C4-2B (cell line): ENCODE results near the gene REV1.

Experiments
- H3K27ac ChIP-seq: fragments of 450-650 bp; 2 replicates; pipeline ENCODE4 v1.5.1; 2017
- ZFX ChIP-seq: fragments of 450-650 bp; IDR thresholded peaks from 2 replicates; pipeline ENCODE4 v1.6.1; 2017
- TF ChIP-seq, protein P1 (sequence below): fragments of 450-650 bp; conservative IDR thresholded peaks from 2 replicates; pipeline ENCODE4 v1.5.1; 2017; ENCODE audit warnings: mild to moderate bottlenecking

The REV1 gene

DNA sequence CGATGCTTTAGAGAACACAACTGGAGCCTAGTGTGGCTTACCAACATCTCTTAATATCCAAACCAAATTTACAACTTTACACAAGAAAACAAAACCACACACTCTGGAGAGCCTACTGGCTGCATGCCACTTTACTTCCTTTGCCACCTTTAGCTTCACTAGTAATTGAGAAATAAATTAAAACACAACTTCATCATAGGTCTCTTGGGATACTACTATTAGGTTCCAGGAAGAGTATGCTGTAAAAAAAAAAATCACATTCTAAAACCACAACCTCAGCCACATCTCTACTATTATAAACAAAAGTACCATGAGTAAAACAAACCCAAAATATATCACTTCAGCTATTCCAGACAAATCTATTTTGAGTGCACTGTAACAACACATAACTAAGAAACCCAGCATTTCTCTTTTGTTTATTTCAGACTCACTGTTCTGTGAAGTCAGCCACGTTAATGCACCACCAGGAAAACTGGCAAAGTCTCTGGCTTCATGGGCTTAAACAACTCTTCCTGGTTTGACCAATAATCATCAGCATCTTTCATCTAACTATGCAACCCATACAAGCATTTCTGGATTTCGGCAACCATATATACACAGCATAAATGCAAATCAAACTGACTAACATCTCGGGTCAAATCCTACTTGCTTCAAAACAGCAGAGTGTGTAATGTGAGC is 59.1 kb downstream of the REV1 start:
- no peak for TF ChIP-seq ZFX
- TF ChIP-seq, protein P1, sequence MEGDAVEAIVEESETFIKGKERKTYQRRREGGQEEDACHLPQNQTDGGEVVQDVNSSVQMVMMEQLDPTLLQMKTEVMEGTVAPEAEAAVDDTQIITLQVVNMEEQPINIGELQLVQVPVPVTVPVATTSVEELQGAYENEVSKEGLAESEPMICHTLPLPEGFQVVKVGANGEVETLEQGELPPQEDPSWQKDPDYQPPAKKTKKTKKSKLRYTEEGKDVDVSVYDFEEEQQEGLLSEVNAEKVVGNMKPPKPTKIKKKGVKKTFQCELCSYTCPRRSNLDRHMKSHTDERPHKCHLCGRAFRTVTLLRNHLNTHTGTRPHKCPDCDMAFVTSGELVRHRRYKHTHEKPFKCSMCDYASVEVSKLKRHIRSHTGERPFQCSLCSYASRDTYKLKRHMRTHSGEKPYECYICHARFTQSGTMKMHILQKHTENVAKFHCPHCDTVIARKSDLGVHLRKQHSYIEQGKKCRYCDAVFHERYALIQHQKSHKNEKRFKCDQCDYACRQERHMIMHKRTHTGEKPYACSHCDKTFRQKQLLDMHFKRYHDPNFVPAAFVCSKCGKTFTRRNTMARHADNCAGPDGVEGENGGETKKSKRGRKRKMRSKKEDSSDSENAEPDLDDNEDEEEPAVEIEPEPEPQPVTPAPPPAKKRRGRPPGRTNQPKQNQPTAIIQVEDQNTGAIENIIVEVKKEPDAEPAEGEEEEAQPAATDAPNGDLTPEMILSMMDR, result no peak
- H3K27ac ChIP-seq, result no peak overlapping the region

GRCh38 chr2:99425022-99425421 is 64.8 kb downstream of the REV1 start:
- TF ChIP-seq, protein P1, result no peak
- TF ChIP-seq ZFX, result no peak
- H3K27ac ChIP-seq, result no peak overlapping the region

GRCh38 chr2:99424371-99424770 is 65.4 kb downstream of the REV1 start:
- no peak for TF ChIP-seq ZFX
- TF ChIP-seq, protein P1, result no peak

DNA sequence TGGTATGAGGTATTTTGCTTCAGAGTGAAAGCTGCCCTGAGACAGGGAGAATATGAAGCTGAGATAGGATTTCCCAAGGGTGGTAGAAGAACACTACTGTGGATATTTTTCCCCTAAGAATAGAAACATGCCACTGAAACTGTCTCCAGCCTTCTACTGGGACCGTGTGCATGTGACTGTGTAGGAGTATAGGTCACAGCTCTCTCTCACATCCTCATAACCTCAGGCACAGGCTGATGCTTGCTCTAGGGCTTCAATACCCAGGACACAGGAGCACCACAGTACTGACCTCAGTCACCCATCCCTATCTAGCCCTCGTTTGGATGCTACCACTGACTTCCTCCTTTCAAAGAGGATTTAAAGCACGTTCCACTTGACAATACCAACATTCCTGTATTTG is 67.2 kb downstream of the REV1 start:
- TF ChIP-seq, protein P1, result no peak
- no peak for TF ChIP-seq ZFX
- H3K27ac ChIP-seq, result no peak overlapping the region

More at GRCh38 chr2:99424371-99424770, 65.4 kb downstream of the REV1 start:
- H3K27ac ChIP-seq, result no peak overlapping the region

DNA sequence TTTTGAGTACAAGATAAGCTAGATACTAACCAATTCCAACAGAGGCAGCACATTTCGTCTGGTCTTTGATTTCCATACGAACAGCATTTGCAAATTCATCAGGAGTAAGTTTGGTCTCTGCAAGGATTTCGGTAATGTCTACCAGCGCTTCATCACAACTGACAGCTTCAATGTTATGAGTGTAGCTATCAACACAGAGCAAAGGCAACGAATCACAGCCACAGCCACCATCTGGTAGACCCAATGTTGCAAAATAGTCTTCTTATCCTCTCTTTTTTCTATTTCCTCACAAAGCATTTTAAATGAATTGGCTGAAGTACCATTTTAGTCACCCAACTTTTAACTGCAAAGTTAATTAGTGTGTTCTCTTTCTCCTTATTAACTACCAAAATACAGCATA is 68.3 kb downstream of the REV1 start:
- no peak for TF ChIP-seq ZFX
- TF ChIP-seq, protein P1, result no peak
- H3K27ac ChIP-seq, result no peak overlapping the region

DNA sequence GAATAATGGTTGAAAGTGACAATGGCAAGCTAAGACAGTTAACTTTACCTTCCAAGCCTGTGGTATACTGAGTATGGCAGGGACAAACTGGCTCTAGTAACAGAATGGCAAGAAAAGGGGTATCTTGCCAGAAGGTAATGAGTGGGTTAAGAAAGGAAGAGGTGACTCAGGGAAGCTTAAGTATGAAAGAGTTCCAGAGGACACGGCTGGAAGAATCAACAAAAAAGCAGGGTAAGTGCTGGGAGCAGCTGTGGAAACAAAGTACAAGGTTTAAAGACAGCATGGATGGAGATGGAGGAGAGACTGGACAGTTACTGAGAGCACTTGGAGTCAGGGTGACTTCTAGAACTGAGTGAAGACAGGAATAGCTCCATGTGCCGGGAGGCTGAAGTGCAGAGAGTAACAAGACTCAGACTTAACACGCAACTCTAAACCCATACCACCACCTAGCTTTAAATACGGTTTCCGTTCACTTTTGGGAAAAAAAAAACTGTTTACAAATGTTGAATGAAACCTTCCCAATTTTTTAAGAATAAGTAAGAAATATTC is 69.0 kb downstream of the REV1 start:
- TF ChIP-seq ZFX, result no peak
- TF ChIP-seq, protein P1, result no peak
- no peak overlapping the region for H3K27ac ChIP-seq

DNA sequence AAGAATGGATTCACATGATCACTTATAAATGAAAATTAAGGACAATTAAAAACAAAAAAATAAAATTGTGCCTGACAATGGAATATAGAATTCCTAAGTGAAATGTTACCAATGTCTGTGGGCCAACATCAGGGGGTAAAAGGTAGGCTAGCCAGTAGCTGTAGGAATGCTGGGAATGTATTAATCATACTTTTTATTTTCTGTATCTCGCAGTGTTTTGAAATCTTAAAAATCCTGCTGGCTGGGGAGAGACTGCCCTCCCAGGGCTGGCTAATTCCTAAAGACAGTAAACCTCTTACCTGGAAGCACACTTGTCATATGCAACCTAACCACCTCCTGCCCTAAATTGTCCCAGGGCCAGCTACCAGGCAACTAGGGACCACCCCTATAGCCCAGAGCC is 69.8 kb downstream of the REV1 start:
- no peak for TF ChIP-seq ZFX
- TF ChIP-seq, protein P1, result no peak

More for the DNA sequence above, 69.8 kb downstream of the REV1 start:
- H3K27ac ChIP-seq, result no peak overlapping the region
